Fibroblast of skin of right biceps (primary cell): ENCODE results near the gene KCNE4.

Experiments used
- DNase-seq: peaks from one replicate; pipeline ENCODE4 v3.0.0-alpha.2; 2013

Gene KCNE4

DNA sequence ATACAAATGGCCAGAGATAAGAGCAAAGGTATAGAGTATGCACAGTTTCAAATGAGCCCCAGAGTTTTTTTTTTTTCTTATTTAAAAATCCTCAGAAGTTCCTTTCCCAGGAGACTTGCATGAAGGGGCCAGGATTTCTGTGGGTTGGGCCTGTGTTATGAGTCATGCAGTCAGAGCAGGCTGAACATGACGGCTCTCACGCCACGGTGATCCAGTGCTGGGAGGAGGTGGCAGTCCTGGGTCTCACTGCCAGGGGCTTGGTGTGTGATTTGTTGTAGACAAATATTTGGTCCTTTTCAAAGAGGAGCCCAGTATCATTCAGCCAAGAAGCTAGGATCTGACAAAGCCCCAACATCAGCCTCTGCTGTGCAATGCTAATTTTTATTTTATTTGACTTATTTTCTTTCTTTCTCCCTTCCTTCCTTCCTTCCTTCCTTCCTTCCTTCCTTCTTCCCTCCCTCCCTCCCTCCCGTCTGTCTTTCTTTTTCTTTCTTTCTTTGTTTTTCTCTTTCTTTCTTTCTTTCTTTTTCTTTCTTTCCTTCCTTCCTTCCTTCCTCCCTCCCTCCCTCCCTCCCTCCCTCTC lies 10.4 kb upstream of the KCNE4 start:
- peak; percentile 99 for DNase-seq

GRCh38 chr2:223042284-223042683 lies 9.7 kb upstream of the KCNE4 start:
- DNase-seq: no peak

DNA sequence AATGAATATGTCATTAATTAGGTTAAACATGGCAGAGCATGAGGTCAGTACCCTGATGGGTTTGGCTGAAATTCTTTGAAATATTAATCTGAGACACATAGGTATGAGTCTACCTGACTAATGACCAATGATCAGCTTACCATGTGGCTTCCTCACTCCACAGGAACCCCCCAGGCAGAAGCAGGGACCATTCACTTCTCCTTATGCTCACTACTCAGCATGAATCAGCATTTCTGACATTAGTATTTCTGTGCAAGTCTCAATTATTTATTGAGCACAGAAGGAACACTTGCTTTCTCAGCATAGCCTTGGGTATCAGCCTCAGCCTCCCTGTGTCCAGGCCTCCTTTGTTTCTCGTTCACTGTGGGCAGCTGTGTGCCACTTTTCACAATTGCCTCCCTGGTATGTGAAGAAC lies 9.3 kb upstream of the KCNE4 start:
- peak; percentile 77 for DNase-seq

- DNase-seq: no peak
These were observed 8.6 kb upstream of the KCNE4 start for GRCh38 chr2:223043164-223043941.

DNA sequence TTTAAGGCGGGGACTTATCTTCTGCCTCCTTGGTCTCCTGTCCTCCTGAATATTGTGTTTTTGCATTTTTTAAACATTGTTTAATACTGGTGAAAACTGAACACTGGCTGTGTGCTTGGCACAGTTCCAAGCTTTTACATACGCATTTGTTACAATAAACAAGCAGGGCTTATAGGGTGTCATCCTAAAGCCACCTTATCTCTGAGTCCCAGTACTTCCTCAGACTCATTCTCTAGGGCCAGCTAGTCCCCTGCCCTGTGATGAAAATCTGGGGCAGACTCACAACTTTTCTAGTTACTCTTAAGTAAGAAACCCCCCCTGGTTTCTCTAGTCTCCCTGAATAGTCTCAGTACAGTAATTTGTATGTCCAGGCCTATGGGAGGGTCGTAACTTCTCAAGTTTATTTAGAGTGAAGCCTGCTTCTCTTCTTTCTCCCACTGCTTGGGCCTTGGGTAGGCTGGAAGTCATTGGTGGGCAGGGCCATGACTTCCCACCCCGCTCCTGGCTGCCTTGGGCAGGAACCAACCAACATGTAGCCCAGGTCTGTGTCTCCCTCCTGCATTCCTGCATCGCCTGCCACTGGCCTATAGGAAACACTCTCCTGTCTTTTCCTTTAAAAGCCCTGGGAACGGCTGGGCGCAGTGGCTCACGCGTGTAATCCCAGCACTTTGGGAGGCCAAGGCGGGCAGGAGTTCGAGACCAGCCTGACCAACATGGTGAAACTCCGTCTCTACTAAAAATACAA lies 7.7 kb upstream of the KCNE4 start:
- no peak for DNase-seq

DNA sequence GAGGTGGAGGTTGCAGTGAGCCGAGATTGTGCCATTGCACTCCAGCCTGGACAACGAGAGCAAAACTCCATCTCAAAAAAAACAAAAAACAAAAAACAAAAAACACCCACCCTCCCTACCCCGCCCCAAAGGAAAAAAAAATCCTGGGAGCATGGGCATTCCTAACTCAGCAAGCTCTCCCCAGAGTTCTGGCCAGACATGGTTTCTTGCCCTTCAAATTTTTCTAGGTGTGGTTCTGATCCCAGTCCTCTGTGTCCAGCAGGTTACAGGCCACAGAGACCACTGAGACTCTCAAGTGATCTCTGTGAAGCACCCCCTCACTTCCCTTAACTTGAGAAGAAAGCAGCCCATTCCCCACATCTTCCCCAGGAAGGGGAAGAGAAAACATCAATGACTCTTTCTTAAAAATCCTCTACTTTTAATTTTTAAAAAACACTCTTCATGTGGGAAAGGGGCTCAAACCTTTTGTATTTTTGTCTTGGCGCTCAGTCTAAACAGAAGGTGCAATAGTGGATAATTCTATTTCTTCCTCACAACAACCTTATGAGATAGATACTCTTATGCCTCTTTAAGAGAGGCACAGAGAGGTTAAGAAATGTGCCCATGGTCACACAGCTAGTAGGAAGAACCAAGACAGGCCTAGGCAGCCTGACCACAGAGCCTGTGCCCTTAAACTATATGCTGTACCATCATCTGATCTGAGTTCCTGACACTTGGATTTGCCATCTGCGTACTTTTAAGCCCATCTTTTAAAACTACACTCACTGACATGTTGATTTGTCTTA lies 6.9 kb upstream of the KCNE4 start:
- DNase-seq: no peak

GRCh38 chr2:223046470-223047040 lies 5.4 kb upstream of the KCNE4 start:
- peak; percentile 75 for DNase-seq

- peak; percentile 94 for DNase-seq
These were observed 4.7 kb upstream of the KCNE4 start for GRCh38 chr2:223047260-223047761.

GRCh38 chr2:223048519-223048918 lies 3.5 kb upstream of the KCNE4 start:
- no peak for DNase-seq

DNA sequence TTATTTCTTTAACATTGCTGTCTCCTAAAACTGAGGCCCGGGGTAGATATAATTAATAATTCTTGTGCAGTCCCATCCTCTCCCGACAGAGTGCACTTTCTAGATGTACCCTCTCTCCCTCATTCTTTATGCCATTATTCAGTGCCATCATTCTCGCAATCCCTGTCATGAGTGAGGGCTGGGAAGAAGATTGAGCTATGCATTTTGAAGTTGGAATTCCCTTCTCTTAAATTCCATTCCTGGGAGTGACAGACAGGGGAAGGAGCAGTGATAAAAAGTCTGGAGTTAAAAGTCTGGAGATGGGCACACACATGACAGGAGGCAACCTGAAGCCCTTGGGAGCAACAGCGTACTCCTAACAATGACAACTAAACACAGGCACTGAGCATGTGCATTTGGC lies 2.6 kb upstream of the KCNE4 start:
- DNase-seq: no peak

DNA sequence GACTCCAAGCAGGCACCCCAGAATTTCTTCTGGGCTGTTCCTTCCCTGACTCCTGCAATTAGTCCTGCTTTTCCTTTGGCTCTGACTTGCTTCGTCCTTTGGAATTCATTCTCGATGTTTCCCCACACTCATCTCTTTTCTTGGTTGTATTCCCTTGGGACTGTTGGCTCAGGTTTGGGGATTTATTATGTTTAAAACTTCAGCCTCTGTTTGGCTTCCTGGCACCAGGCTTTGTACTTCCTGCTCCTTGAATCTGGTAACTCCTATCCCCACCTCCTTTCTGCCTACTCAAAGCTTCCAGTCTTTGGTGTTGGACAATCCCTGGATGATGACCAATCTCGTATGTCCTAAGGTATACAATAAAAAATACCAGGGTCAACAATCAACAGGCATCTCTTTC lies 1.8 kb upstream of the KCNE4 start:
- DNase-seq: no peak

DNA sequence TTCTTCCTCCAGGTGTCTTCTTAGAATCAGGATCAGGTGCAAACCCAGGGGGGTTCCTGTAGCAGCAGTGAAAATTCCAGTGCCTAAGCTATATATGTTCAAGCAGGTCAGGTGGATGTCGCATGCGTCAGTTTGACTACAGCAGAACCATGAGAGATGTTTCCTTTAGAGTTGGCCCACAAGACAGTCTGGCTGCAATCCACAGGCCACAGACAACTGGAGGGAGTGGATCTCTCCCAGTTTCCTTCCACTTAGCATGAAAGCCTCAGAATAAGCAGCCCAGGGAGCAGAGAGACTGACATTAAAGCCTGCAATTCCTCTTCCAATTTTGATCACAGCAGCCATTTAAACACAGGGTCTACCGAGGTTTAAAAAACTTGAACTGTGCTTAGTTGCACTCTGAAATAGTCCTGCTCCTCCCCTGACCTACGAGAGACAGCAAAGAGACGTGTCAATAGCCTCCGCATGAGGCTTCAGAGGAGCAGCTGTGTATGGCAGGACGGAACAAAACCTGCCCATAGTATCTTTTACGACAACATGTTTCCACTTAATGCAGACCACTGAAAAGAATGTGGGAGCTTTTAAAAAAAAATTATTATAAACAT lies 988 bp upstream of the KCNE4 start:
- DNase-seq: peak; percentile 74

DNA sequence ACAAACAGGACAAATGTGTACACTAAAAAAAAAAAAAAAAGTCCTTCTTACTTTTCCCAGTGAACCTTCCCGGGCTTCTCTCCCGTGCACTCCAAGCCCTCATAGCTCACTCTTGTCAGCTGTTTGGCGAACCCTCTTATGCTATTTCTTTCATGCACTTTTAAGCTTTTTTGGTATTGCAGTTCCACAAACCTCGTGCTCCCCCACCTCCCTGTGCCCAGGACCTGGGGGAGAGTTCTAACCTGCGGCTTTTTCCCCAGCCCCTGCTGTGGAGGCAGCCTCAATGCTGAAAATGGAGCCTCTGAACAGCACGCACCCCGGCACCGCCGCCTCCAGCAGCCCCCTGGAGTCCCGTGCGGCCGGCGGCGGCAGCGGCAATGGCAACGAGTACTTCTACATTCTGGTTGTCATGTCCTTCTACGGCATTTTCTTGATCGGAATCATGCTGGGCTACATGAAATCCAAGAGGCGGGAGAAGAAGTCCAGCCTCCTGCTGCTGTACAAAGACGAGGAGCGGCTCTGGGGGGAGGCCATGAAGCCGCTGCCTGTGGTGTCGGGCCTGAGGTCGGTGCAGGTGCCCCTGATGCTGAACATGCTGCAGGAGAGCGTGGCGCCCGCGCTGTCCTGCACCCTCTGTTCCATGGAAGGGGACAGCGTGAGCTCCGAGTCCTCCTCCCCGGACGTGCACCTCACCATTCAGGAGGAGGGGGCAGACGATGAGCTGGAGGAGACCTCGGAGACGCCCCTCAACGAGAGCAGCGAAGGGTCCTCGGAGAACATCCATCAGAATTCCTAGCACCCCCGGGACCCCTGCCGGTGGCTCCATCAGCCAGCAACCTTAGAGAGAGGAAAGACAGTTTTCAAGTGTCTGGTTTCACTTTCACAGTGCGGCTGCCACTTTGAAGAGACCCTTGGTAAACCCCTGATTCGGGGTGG lies 826 bp downstream of the KCNE4 start:
- DNase-seq: peak; percentile 23

DNA sequence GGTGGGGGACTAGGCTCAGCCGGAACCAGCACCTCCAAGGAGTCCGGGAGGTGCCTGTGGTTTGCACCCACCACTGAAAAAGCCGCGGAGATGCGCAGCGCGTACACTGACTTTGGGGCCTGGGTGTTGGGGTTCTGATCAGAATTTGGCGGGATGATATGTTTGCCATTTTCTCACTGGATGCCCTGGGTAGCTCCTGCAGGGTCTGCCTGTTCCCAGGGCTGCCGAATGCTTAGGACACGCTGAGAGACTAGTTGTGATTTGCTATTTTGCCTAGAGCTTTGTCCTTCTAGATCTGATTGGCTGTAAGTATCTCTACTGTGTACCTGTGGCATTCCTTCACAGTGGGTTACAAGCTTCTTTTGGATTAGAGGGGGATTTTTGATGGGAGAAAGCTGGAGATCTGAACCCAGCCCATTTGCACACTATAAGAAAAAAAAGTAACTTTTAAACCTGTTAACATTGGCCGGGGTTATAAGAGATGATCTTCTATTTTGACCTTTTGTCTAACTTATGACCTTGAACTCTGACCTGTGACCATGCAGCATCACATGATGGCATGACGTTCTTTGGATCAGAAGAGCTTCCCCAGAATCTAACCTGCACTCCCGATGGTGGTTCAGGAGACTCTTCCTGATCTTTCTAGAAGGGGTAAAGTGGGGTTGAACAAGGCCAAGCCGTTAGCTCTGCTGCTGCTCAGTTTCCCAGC lies 1.6 kb downstream of the KCNE4 start:
- DNase-seq: no peak

- peak; percentile 88 for DNase-seq
These were observed 2.3 kb downstream of the KCNE4 start for GRCh38 chr2:223054193-223054781.

DNA sequence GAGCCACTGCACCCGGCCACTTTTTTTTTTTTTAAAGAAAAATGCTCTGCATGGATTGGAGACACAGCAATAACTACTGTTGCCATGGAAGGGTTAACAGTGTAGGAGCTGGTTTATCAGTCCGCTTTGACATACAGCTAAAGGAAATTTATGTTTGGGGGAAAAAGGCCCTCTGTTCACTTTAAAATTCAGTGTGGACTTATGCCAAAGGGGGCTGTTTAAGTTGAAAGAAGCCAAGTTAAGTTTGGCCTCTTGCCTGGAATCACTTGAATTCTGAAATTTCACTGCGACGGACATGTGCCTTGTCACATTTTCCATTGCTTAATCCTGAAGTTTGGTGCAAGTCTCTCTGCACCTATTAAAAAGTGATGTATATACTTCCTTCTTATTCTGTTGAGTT lies 3.1 kb downstream of the KCNE4 start:
- DNase-seq: peak; percentile 93

- no peak for DNase-seq
These were observed 3.8 kb downstream of the KCNE4 start for GRCh38 chr2:223055836-223056235.

- DNase-seq: peak; percentile 78
These were observed 4.9 kb downstream of the KCNE4 start for GRCh38 chr2:223056701-223057418.

DNA sequence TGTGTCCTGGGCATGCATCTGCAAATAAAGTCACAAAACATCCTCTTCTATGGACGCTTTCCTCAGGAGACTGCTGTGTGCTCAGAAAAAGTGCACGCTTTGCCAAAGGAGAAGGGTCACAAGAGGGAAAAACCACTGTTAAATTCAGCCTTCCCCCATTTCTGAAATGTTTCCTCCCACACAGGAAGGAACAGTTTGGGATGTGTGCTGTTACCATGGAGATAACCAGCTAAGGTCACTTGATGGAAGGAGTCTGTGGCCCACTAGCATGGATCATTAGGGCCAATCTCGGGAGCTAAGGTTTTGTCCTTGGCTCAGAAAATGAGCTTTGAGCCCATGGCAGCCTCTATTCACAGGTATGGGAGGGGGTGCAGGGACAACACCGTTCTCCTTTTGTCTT lies 5.6 kb downstream of the KCNE4 start:
- peak; percentile 38 for DNase-seq
